IPS-18a (cell line): ENCODE results near the gene FNDC1.
"Not testable (repeated sequence)": the region's sequence is repeated elsewhere in the genome, so short reads cannot be mapped to it uniquely, and the experiment has no call there.

Experiments used
- H3K27ac ChIP-seq: one replicate; pipeline ENCODE4 v1.5.1; 2013; ENCODE audit warnings: low read length
- H3K27me3 ChIP-seq: one replicate; pipeline ENCODE4 v1.6.1; 2013; ENCODE audit warnings: mild to moderate bottlenecking, low read length; ENCODE audit not compliant: control insufficient read depth, insufficient read depth
- H3K36me3 ChIP-seq: one replicate; pipeline ENCODE4 v1.6.1; 2013; ENCODE audit warnings: low read depth, low read length; ENCODE audit not compliant: control insufficient read depth
- H3K4me1 ChIP-seq: one replicate; pipeline ENCODE4 v1.6.1; 2013; ENCODE audit warnings: low read depth, low read length; ENCODE audit not compliant: control insufficient read depth
- H3K4me3 ChIP-seq: one replicate; pipeline ENCODE4 v1.5.1; 2013; ENCODE audit warnings: low read length
- H3K9ac ChIP-seq: one replicate; pipeline ENCODE4 v1.6.1; 2013; ENCODE audit warnings: mild to moderate bottlenecking, low read length, moderate library complexity
- H3K9me3 ChIP-seq: one replicate; pipeline ENCODE4 v1.6.1; 2013; ENCODE audit warnings: low read depth, low read length; ENCODE audit not compliant: control insufficient read depth

FNDC1 gene

DNA sequence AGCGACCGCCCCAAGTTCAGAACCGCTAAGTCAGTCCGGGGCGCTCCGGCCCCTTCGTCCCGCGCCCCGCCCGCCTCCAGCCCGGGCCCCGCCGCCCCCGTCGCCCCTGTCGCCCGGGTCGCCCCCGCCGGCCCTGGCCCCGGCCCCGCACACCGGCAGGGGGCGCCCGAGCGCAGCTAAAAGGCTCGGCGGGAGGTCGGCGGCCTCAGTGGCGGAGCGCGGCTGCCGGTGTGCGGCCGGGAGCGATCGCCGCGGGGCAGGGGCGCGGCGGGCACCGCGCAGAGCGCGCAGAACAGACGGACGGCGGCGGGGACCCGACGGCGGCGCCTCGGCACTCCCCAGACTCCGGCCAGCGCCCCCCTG lies at the start of gene FNDC1:
Gene FNDC1 (plus strand): TSS at position 208 of the 363 bp plus-strand sequence. CDS start 197 bp downstream, outside the sequence.
- Histone ChIP-seq H3K4me3 (peak within 1 kb of the TSS; percentile 56), H3K9ac (no peak within 1 kb of the TSS), H3K9me3 (no peaks in the 10 kb centered on the region), H3K27me3 (peaks cover 82% of the 10 kb centered on the region), H3K36me3 (no peaks in the 10 kb centered on the region), H3K4me1 (peaks cover 7% of the 10 kb centered on the region), H3K27ac (no peak within 1 kb of the TSS)

DNA sequence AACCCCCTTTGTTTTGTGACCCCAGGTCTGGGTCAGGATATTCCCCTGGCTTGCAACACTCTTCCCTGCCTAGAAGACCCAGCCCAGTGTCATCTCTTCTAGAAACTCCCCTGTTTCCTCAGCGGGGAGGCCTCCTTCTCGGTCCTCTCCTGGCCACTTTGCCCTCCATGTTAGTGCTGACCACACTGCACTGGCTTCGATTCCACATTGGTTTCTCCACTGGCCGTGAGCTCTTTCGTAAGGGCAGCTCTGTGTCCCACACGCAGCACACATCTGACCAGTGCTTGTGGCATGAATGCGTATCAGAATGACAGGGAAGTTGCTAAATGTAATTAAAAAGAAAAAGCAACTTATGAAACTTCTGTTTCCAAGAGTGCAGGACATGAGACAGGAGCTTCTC lies 49.4 kb upstream of the FNDC1 start:
- Histone ChIP-seq H3K36me3 (no peaks in the 10 kb centered on the region), H3K27ac (no peak overlapping the region), H3K4me3 (no peak overlapping the region), H3K9me3 (no peaks in the 10 kb centered on the region), H3K9ac (no peak overlapping the region), H3K27me3 (no peaks in the 10 kb centered on the region), H3K4me1 (no peaks in the 10 kb centered on the region)

DNA sequence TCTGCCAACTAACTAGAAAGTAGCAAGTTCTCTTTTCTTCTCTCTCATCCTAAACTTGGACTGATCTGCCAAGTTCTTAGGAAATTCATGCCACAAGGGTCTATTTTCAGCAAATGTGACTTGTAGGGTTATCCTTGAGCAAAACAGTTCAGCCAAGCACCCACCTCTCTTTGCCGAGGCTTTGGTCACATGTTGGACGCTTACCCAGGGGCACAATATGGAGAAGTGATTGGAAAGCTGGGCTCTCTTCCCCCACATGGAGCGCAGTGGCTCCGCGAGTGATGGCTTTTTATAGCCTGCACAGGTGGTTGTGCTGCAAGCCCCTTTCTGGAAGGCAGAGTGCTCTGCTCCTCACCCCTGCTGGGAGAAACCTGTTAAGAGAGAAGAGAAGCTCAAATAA lies 47.7 kb upstream of the FNDC1 start:
- no peak overlapping the region for H3K4me3 ChIP-seq
- H3K9me3 ChIP-seq: no peaks in the 10 kb centered on the region
- no peaks in the 10 kb centered on the region for H3K27me3 ChIP-seq
- no peaks in the 10 kb centered on the region for H3K36me3 ChIP-seq
- no peak overlapping the region for H3K9ac ChIP-seq
- no peaks in the 10 kb centered on the region for H3K4me1 ChIP-seq
- H3K27ac ChIP-seq: no peak overlapping the region

DNA sequence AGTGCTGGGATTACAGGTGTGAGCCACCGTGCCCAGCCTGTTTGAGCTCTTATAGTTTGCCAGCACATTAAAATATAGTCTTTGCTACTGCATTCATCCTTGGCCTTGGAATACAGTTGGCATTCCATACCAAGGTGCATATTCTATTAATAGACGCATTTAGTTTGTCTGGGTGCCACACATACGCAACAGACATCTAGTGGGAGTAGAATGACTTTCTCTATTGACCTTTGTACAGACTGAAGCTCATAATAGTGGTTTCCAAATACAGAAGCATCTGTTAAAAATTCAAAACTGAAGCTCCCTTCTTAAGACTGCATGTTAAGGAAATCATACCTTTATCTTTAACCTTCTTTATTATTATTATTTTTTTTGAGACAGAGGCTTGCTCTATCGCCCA lies 46.7 kb upstream of the FNDC1 start:
- Histone ChIP-seq H3K27ac (no peak overlapping the region), H3K36me3 (no peaks in the 10 kb centered on the region), H3K4me1 (no peaks in the 10 kb centered on the region), H3K4me3 (no peak overlapping the region), H3K9me3 (no peaks in the 10 kb centered on the region), H3K27me3 (no peaks in the 10 kb centered on the region), H3K9ac (no peak overlapping the region)

DNA sequence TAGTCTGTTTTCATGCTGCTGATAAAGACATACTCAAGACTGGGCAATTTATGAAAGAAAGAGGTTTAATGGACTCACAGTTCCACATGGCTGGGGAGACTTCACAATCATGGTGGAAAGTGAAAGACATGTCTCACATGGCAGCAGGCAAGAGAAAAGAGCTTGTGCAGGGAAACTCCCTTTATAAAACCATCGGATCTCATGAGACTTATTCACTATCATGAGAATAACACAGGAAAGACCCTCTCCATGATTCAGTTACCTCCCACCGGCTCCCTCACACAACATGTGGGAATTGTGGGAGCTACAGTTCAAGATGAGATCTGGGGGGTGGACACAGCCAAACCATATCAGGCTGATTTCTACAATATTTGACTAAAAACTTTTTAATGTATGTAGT lies 45.4 kb upstream of the FNDC1 start:
- not testable (repeated sequence) for H3K27ac ChIP-seq, H3K36me3 ChIP-seq, H3K4me3 ChIP-seq, H3K27me3 ChIP-seq, H3K9ac ChIP-seq, H3K4me1 ChIP-seq, H3K9me3 ChIP-seq

DNA sequence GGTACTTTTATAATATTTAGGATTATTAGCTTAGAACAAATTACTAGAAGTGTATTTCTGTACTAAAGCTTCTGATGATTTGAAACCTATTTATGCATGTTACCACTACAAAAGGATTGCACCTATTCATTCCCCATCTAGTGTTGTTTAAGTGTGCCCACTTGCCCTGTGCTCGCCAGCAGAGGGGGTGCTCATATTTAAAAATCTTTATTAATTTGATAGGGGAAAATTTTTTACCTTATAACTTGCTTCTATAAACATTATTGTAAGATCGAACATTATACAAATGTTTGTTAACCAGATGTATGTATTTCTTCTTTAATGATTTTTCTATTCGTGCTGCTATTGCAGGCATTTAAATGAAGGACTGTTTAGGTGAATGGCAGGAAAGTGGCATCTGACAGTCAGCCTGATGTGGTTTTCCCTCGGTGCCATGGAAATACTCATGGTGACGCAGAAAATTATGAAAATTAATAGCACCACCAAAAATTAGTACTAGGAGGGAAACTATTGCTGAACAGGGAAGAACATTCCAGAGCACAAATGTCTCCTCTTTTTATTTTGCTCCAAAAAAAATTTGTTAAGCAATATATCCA lies 44.1 kb upstream of the FNDC1 start:
- no peaks in the 10 kb centered on the region for H3K9me3 ChIP-seq
- H3K4me3 ChIP-seq: no peak overlapping the region
- no peak overlapping the region for H3K27ac ChIP-seq
- H3K4me1 ChIP-seq: no peaks in the 10 kb centered on the region
- H3K9ac ChIP-seq: no peak overlapping the region
- no peaks in the 10 kb centered on the region for H3K36me3 ChIP-seq
- no peaks in the 10 kb centered on the region for H3K27me3 ChIP-seq

DNA sequence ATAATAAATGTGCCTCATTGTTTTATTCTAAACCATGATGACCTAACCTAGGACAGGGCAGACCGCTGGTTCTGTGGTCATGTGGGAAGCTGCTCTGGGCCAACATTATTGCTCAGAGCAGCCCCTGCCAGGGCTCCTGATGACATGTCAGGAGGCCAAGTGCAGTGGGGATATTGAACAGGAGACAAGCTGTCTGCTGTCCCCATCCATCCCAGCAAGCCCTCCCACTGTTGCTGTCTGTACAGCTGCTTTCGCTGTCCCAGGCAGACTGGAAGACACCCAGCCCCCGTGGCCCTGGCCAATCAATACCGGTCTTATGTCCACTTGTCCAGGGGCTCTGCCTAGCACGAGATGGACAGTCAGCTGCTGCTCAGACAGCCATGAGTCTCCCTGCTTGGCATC lies 43.2 kb upstream of the FNDC1 start:
- H3K36me3 ChIP-seq: no peaks in the 10 kb centered on the region
- H3K9ac ChIP-seq: no peak overlapping the region
- H3K4me3 ChIP-seq: no peak overlapping the region
- H3K27me3 ChIP-seq: no peaks in the 10 kb centered on the region
- no peak overlapping the region for H3K27ac ChIP-seq
- H3K4me1 ChIP-seq: no peaks in the 10 kb centered on the region
- H3K9me3 ChIP-seq: no peaks in the 10 kb centered on the region

DNA sequence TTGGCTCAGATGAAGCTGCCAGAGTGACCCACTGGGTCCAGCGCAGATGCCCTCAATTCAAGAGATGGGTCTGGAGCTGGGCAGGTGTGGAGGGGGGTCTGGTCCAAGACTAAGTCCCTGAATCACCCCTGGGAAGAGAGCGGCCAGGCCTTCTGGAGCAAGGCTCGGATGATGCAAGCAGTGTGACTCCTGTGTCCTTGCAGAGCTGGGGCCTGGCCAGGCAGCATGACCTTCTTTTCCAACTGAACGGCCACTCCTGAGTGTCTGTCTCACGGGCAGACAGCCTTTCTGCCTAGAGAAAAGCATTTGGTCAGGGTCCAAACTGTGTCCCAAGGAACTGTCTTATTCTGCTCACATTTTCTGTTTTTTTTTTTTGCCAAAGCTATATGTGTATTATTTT lies 42.6 kb upstream of the FNDC1 start:
- Histone ChIP-seq H3K36me3 (no peaks in the 10 kb centered on the region), H3K27me3 (no peaks in the 10 kb centered on the region), H3K9ac (no peak overlapping the region), H3K4me3 (no peak overlapping the region), H3K27ac (no peak overlapping the region), H3K4me1 (no peaks in the 10 kb centered on the region), H3K9me3 (no peaks in the 10 kb centered on the region)

DNA sequence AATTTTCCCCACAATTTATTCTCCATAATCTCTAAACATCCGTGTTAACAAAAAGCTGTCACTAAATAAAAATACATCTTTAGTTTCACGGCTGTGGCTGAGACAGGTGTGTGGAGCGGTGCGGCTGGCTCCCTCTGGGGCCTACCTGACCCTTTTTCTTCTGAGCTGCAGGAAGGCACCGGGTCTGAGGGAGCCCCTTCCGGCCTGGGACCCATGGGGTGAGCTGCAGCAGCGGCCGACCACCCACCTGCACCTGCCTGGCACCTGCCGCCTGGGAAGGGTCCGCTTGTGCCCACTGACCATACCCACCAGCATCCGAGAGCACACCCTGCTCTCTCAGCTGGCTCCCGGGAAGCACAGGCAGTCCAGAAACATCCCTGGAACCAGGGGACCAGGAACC lies 41.5 kb upstream of the FNDC1 start:
- Histone ChIP-seq H3K36me3 (no peaks in the 10 kb centered on the region), H3K9me3 (no peaks in the 10 kb centered on the region), H3K4me3 (no peak overlapping the region), H3K27ac (no peak overlapping the region), H3K9ac (no peak overlapping the region), H3K27me3 (no peaks in the 10 kb centered on the region), H3K4me1 (no peaks in the 10 kb centered on the region)

DNA sequence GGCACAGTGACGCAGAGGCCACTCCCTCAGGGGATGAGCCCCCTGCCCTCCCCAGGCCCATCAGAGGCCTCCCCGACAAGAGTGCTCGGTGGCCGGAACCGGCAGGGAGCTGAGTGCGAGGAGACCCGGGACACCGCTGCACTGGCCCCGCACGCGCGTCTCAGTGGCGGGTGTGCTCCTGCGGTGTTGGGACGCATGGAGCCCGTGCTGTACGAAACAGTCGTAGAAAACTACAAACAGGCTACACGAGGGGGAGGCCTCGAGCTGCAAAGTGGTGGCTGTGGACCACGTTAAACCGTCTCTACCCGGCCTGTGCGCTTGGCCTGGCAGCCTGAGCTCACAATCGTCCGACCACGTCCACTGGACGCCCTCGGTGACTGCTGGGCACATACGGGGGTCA lies 40.2 kb upstream of the FNDC1 start:
- H3K4me3 ChIP-seq: no peak overlapping the region
- H3K4me1 ChIP-seq: no peaks in the 10 kb centered on the region
- H3K36me3 ChIP-seq: no peaks in the 10 kb centered on the region
- no peaks in the 10 kb centered on the region for H3K27me3 ChIP-seq
- H3K27ac ChIP-seq: no peak overlapping the region
- no peak overlapping the region for H3K9ac ChIP-seq
- no peaks in the 10 kb centered on the region for H3K9me3 ChIP-seq

DNA sequence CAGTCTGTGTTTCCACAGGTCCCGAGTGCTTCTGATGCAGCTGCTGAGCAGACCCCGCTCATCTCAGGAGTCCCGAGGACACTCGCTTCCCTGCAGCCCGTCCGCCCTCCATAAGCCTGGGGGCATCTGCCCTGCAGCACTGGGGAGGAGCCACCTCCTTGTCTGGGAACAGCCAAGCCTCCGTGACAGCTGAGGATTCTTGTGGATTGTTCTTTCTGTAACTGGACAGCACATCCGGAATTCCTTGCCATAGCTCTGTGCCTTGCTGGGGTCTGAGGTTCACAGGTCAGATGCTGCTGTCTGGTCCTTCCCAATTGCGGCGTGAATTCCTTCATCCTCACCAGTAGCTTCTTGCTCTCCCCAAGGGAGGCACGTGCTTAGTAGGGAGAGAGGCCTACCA lies 38.4 kb upstream of the FNDC1 start:
- Histone ChIP-seq H3K4me1 (no peaks in the 10 kb centered on the region), H3K27ac (no peak overlapping the region)

DNA sequence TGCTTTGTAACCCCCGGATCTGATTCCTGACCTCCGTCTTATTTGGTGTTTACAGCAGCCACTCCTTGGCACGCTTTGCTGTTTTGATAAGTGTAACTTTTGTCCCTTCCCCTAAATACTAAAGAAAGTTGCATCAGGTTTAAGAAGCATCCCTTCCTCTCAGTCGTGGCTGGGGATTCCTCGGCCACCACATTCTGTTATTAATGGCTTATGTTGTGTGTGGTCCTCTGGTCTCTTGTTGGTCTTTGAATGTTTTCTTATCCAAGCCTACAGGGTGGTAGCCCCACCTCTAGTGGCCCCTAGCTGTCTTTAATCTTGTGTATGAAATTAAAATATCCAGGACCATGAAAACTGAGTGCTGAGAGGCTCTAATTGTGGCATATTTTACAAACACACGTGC lies 37.5 kb upstream of the FNDC1 start:
- Histone ChIP-seq H3K4me3 (no peak overlapping the region), H3K4me1 (no peaks in the 10 kb centered on the region), H3K9ac (no peak overlapping the region), H3K27ac (no peak overlapping the region), H3K27me3 (no peaks in the 10 kb centered on the region), H3K36me3 (no peaks in the 10 kb centered on the region), H3K9me3 (no peaks in the 10 kb centered on the region)

More for the DNA sequence above, 38.4 kb upstream of the FNDC1 start:
- no peaks in the 10 kb centered on the region for H3K9me3 ChIP-seq
- no peaks in the 10 kb centered on the region for H3K27me3 ChIP-seq
- H3K36me3 ChIP-seq: no peaks in the 10 kb centered on the region
- H3K9ac ChIP-seq: no peak overlapping the region
- no peak overlapping the region for H3K4me3 ChIP-seq
